ENCODE results near the gene PCSK9.
A peak's percentile ranks its signal among the peaks of the same experiment; 100 is the strongest.

The PCSK9 gene

GRCh38 chr1:55052221-55053142 lies 13.1 kb downstream of the PCSK9 start:
- no peak overlapping the region for H3K4me3 ChIP-seq (ENCODE audit: low read length)
- no peak for TF ChIP-seq CTCF (IDR thresholded peaks at IDR 0.05; ENCODE audit: insufficient read depth, low read depth, low read length, missing control alignments)
- no peak for DNase-seq (ENCODE audit: low read depth)

GRCh38 chr1:55053265-55053954 lies 14.1 kb downstream of the PCSK9 start:
- no peak for TF ChIP-seq CTCF (IDR thresholded peaks at IDR 0.05; ENCODE audit: insufficient read depth, low read depth, low read length, missing control alignments)
- H3K4me3 ChIP-seq (ENCODE audit: low read length) = no peak overlapping the region
- DNase-seq (ENCODE audit: low read depth) = no peak

DNA sequence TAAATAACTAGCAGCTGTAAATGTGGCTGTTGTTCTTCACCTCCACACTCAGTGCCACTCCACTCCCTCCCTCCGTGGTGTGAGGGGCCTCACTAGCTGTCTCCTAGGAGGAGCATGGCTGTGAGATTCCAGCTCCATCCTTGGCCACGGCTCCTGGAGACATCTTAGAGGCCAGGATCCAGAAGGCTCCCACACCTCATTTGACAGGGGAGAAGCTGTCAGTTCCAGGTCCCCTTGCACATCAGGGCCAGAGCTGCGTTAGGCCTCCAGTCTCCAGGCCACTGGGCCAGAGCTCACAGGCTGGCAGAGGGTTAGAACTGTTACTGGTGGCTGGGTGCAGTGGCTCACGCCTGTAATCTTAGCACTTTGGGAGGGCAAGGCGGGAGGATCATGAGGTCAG lies 15.0 kb downstream of the PCSK9 start:
- DNase-seq (ENCODE audit: low read depth) = no peak
- H3K4me3 ChIP-seq (ENCODE audit: low read length) = no peak overlapping the region
- TF ChIP-seq CTCF (IDR thresholded peaks at IDR 0.05; ENCODE audit: insufficient read depth, low read depth, low read length, missing control alignments) = no peak

DNA sequence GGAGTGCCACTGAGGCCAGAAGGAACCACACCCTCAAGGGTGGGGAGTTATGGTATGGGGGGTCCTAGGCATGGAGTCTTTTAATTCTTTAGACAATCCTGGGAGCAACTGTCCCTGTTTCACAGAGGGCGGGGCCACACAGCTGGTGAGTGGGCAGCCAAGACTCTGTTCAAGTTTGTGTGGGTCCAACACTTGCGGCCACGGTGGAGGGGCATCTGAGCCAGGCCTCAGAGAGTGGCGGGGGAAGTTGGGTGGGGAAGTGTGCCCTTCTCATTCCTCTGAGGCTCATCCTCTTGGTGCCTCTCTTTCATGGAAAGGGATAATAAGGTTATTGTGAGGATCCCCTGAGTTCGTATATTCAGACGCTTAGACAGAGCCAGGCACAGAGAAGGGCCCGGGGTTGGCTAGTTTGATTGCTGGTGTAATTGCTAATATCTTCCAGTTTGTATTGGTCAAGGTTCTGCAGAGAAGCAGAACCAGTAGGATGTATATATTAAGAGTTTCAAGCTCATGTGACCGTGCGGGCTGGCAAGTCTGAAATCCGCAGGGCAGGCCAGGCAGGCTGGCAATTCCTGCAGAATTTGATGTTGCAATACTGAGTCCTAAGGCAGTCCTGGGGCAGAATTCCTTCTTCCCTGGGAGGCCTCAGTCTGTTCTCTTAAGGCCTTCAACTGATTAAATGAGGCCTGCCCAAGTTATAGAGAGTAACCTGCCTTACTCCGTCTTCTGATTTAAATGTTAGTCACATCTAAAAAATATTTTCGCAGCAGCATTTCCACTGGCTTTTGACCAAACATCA lies 15.9 kb downstream of the PCSK9 start:
- TF ChIP-seq CTCF (IDR thresholded peaks at IDR 0.05; ENCODE audit: insufficient read depth, low read depth, low read length, missing control alignments) = no peak
- H3K4me3 ChIP-seq (ENCODE audit: low read length) = no peak overlapping the region

GRCh38 chr1:55055951-55056631 lies 16.7 kb downstream of the PCSK9 start:
- DNase-seq (ENCODE audit: low read depth) = no peak
- no peak overlapping the region for H3K4me3 ChIP-seq (ENCODE audit: low read length)
- TF ChIP-seq CTCF (IDR thresholded peaks at IDR 0.05; ENCODE audit: insufficient read depth, low read depth, low read length, missing control alignments) = no peak

More for the DNA sequence above, 15.9 kb downstream of the PCSK9 start:
- DNase-seq (ENCODE audit: low read depth) = peak; percentile 33

DNA sequence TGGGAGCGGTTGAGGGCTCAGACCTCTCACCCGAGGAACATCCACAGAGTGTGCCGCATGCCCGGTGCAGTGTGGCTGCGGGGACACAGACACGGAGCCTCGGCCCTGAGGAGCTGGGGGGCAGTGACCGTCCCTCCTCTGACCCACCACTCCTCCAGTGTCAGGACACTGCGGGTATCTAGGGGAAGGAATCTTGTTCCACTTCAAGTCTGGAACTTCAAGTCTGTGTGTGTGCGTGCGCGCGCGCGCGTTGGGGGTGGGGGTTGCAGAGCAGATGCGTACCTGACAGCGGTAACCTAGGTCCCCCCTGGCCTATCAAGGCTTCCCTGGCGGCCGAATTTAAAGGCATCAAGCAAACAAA lies 17.3 kb downstream of the PCSK9 start:
- DNase-seq (ENCODE audit: low read depth) = no peak
- no peak for TF ChIP-seq CTCF (IDR thresholded peaks at IDR 0.05; ENCODE audit: insufficient read depth, low read depth, low read length, missing control alignments)
- H3K4me3 ChIP-seq (ENCODE audit: low read length) = no peak overlapping the region
